Activated CD4-positive, CD25-positive, alpha-beta regulatory T cell (primary cell): Measurements from ENCODE around the gene MTA1.

Experiments used
- DNase-seq, 4 experiments: peaks; one replicate each; lab custom pipeline; 2025; lab: John Stamatoyannopoulos, UW

MTA1 gene

GRCh38 chr14:105387530-105387922 is 32.1 kb upstream of the MTA1 start:
- DNase-seq: no peak

GRCh38 chr14:105388110-105388951 is 31.3 kb upstream of the MTA1 start:
- DNase-seq: no peak

DNA sequence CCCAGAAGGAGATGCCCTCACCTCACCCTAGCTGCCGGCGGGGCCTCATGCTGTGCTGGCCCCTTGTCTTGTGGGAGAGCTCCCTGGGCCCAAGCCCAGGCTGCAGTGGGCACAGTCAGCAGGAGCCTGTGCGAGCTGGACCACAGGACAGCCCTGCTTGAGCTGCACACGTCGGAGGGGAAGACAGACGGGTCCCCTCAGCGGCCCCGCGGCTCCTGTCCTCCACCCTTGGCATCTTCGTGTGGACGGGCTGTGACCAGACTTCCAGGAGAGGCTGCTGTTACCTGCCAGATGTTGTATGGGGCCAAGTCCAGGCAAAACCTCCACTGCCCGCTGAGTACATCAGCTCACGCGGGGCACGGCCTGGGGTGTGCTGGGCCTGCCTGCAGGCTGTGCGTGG is 30.7 kb upstream of the MTA1 start:
- no peak for DNase-seq

GRCh38 chr14:105389534-105389933 is 30.1 kb upstream of the MTA1 start:
- DNase-seq: no peak

DNA sequence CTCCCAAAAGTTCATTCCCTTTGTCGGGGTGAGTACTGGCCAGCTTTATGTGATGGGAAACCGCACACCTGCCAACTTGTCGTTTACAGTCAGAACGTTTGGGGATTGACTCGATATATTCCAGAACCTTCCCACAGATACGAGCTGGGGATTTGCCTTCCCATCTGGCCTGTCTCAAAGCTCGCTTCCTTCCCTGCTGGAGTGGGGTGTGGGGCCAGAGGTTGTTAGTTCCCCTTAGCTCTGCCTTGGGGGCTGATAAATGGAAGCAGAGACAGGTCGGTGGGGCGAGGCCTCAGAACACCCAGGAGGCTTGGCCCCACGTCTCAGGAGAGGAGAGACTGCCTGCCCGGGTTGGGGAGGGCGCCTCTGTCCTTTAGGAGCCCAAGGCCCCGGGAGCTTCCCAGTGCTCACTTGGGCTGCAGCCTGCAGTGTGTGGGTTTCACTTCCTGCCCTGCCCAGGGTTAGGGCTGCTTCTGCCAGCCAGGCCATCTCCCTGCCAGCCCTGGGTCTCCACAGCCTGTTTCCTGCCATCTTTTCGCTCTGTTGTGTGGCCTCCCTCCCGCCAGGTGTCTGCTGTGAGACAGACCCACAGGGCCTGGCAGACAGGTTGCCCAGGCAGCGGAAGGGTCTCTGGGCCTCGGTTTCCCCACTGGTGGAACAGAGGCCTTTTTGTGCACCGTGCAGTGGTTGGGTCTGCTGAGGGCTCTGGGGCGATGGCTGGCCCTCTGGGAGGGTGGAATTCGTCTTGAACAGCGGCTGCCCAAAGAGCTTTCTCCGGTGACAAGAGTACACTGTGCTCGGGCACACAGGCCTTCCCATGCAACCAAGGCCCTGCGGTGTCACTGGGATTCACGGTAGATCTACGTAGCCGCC is 29.4 kb upstream of the MTA1 start:
- DNase-seq: no peak

DNA sequence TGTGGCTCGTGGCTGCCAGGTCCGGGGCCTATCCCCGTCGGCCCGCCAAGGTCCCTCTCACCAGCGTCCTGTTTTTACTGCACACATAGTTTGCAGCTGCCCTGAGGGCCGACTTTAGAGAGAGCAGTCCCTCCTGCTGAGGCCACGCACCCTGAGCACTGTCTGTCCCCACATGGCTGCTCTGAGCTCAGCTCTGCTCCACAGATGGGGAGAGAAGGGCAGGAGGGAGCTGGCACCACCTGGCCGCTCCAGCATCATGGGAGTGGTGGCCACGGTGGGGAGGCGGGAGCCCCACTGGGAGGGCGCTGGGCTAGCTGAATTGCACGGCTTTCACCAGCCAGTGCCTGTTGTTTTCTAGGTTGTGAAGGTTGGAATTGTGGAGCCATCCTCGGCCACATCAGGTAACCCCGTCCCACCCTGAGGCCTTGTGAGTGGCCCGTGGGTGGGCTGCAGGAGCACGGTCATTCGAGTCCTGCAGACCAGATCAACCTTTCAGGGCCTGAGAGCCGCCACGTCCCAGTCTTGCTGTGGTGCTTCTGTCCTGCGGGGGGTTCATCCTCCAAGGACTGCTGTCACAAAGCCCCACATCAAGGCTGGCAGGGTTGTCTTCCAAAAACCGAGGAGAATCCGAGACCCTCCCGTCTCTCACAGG is 28.7 kb upstream of the MTA1 start:
- no peak for DNase-seq

DNA sequence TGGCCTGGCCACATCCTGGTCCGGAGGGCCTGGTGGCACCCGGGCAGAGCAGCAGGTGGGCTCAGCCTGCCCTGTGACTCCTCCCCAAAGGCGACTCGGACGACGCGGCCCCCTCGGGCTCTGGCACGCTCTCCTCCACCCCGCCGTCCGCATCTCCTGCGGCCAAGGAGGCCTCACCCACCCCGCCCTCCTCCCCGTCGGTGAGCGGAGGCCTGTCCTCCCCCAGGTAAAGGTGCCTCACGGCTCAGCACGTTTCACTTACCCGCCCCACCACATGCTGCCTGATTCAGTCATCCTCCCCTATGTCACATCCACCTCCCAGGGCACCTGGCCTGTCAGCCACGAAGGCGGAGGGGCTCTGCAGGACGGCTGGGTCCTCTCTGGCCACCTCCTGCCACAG is 28.1 kb upstream of the MTA1 start:
- no peak for DNase-seq

DNA sequence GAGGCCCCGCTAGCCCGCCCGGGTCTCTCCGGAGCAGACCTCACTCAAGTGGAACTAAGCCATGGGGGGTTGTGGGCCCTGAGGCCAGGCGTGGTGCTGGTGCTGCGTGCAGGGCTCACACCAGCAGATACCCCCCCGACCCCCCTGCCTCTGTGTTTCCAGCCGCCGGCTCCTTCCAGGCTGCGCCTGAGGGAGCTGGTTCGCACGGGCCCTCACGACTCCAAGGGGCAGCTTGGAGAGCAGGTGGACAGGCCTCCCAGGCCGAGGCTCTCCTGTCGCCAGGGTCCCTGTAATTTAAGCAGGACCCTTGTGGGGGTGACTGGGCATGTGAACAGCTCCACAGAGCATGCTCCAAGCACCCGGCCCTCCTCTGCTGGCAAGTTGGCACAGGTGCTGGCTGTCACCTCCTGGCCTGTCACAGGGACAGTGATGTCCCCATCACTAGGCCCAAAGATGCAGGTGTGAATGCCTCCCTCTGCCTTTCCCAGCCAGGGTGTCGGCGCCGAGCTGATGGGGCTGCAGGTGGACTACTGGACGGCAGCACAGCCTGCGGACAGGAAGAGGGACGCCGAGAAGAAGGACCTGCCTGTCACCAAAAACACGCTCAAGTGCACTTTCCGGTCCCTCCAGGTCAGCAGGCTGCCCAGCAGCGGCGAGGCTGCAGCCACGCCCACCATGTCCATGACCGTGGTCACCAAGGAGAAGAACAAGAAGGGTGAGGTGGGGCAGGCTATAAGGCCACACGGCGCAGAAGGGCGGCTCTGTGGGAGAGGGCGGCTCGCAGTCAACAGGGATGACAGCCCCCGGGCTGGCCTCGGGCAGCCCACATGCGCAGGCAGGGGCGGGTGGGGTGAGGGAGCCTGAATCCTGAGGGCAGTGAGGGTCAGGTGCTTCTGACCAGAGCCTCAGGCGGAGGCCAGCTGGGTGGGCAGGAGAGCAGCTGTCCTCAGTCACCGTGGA is 27.2 kb upstream of the MTA1 start:
- no peak for DNase-seq

DNA sequence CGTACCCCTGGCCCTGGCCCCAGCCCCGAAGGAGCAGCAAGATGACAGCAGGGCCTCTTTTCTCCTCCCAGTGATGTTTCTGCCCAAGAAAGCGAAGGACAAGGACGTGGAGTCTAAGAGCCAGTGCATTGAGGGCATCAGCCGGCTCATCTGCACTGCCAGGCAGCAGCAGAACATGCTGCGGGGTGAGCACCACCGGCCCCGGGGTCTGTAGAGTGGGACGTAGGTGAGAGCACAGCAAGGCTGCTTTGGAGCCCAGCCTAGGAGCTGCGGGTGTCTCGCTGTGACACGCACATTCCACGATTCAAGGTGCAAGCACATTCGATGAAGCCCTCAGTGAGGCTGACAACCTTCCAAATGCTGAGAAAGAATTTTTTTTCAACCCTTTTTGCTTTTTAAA is 26.5 kb upstream of the MTA1 start:
- DNase-seq: no peak

DNA sequence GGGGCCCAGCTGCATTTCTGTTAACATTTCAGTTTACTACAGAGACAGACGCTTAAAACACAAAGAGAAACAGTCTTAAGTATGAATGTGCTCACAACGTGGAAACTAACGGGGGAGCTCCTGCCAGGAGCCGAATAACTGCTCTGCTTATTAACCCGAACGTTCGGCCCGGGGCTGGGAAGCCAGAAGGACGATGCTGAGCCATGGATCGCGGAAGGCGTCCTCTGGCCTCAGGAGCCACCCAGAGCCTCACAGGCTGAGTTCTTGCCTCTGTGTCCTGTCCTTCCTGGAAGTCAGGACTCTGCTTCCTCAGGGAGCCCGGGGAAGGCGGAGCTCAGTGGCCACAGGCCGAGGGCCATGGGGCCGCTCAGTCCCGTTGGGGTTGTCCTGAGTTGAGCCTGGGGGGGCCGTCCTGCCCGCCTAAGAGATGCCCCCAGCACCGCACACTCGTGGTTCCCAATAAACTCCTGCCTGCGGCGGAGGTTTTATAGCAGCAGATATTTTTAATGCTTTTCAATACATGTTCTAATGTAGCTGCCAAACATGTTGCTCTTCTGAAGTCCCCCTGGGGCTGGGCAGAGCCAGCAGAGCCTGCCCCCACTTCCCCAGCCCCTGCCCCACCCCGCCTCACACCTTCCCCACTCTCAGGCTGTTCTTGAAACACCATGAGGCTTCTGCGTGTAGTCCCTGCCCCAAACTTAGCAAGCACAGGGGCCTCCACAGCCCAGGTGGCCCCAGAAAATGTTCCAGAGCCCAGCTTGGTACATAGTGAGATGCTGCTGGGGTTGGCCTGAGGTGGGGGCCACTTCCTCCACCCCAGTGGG is 24.7 kb upstream of the MTA1 start:
- DNase-seq: no peak

- no peak for DNase-seq
Observed at GRCh38 chr14:105395538-105395854, 24.1 kb upstream of the MTA1 start.

DNA sequence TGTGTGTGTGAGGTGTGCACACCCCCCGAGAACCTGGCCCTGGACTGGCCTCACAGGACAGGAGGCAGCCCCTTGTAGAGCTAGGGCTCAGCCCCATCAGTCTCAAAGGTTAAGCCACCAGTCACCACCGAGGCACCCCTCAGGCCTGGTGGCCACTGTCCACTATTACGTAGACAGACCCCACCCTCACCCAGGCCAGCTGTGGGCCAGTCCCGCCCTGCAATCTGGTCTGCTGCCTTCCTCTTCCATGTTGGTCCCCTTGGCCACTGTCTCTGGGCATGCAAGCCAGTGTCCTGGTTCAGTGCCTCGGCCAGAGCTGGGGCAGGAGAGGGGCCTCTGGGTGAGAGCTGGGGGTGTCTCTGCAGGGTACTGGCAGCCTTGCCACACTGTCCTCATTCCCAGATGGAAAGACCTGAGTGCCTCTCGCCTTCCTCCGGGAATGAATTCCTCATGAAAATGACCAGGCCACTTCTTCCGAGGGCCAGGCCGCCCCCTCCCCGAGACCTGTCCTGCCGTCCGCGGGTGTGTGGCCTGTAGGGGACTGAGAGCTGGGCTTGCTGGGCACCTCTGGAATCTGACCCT is 22.2 kb upstream of the MTA1 start:
- DNase-seq: no peak

GRCh38 chr14:105398044-105398725 is 21.4 kb upstream of the MTA1 start, which contains the start of gene TEX22:
Gene TEX22, plus strand, starts transcription at chr14:105398538. Its CDS starts 803 bp downstream, at chr14:105399341.
- peak; percentile 81 to 93 (median 86) for DNase-seq

DNA sequence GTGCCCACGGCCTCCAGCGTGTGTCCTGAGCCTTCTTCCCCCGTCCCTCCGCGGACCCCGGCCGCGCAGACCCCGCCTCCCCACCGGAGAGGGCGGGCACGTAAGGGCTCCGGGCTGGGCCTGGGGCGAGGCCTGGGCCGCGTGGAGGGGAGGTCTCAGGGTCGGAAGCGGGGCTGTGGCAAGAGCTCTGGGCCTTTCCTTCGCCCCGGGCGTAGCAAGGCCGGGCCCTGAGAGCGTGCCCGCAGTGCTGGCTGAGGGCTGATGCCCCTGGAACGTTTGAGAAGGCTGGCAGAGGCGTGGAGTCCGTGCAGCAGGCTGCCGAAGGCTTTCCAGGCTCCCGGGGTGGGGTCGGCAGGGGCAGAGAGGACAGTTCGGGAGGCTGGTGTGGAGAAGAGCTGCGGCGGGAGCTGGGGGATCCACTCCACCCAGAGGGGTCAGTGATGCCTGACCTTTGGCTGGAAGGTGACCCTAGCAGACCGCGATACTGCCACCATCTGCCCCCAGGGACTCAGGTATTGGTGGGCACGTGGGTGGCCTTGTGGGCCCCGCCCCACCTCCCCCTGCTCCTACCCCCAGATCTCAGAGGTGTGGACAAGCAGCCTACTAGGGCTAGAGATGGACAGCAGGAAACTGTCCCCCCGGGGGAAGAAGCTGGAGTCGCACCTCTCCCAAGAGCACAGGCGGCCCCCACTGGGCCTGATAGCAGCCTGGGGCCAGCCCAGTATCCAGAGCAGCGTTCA is 20.7 kb upstream of the MTA1 start:
- DNase-seq: no peak

DNA sequence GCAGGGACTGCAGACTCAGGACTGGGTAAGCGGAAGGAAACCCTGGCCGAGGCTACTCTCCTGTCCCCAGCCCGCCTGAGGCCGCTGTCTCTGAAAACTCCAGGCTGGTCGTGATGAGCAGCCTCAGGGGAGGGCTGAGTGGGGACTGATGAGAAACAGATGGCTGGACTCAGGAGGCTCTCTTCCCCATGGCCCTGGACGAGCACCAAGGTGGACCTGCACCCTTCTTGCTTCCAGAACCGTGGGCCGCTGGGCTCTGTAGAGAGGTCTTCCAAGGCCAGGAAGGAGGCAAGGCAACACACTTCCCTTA is 20.2 kb upstream of the MTA1 start:
- DNase-seq: no peak

GRCh38 chr14:105400016-105400415 is 19.6 kb upstream of the MTA1 start:
- no peak for DNase-seq

DNA sequence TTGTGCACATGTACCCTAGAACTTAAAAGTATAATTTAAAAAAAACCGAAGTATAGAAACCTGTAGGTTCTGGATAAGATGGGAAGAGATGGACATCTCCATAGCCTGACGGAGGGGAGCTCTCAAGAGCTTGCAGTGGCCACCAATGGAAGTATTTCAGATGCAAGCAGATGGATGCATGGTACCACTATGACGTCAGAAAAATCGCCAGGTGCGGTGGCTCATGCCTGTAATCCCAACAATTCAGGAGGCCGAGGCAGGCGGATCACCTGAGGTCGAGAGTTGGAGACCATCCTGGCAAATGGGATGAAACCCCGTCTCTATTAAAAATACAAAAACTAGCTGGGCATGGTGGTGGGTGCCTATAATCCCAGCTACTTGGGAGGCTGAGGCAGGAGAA is 17.9 kb upstream of the MTA1 start:
- no peak for DNase-seq

DNA sequence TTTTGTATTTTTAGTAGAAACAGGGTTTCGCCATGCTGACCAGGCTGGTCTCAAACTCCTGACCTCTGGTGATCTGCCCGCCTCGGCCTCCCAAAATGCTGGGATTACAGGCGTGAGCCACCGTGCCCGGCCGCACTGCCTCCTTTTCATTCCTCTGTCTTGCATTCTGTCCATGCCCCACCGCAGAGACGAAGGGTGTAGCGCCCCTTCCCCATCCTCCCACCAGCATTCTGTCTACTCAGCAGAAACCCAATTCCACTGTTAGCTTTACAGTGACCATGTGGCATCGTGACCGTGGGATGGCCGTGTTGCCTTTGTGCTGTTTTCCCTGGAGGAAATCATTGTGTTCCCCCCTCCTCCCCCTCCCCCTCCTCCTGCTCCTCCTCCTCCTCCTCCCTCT is 11.0 kb upstream of the MTA1 start:
- DNase-seq: no peak

DNA sequence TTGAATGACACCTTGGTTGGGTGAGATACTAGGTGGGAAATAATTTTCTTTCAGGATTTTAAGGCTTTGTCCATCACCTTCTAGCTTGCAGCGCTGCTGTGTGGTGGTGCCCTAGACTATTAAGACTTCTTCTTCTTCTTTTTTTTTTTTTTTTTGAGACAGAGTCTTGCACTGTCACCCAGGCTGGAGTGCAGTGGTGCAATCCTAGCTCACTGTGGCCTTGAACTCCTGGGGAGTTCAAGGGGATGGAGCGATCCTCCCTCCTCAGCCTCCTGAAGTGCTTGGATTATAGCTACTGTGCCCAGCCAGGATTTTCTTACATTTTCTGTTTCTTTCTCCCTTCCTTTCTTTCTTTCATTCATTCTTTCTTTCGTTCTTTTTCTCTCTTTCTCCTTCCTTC is 10.3 kb upstream of the MTA1 start:
- no peak for DNase-seq
